ENCODE measurements around the gene RPN1. TPM values are rescaled to one million over a fixed set of nuclear protein-coding genes. Genes with fewer than 3 reads are reported as not detected.

RPN1 gene
- total and polyA plus RNA-seq, 10 of the 15 experiments (the other 5 are each of a cell fraction or from before 2014, with no cell fraction given): 56.1 to 266 (median 157) TPM

GRCh38 chr3:128617557-128618397, 32.8 kb downstream of the RPN1 start (continued):
- no peak for TF ChIP-seq ZNF24 (IDR thresholded peaks at IDR 0.05)
- no peak for TF ChIP-seq KAT2A (conservative IDR thresholded peaks at IDR 0.05; ENCODE audit: control insufficient read depth, low read depth, low read length)
- TF ChIP-seq RCOR1 (conservative IDR thresholded peaks at IDR 0.05; ENCODE audit: low read depth, low read length): no peak
- peak; percentile 26 for TF ChIP-seq RELA (IDR thresholded peaks at IDR 0.05; ENCODE audit: borderline replicate concordance, partially characterized antibody)
- peak; percentile 92; the same call in 1 of the 2 replicates for TF ChIP-seq RB1 (IDR thresholded peaks at IDR 0.05; ENCODE audit: borderline replicate concordance)
- TF ChIP-seq, protein P1, sequence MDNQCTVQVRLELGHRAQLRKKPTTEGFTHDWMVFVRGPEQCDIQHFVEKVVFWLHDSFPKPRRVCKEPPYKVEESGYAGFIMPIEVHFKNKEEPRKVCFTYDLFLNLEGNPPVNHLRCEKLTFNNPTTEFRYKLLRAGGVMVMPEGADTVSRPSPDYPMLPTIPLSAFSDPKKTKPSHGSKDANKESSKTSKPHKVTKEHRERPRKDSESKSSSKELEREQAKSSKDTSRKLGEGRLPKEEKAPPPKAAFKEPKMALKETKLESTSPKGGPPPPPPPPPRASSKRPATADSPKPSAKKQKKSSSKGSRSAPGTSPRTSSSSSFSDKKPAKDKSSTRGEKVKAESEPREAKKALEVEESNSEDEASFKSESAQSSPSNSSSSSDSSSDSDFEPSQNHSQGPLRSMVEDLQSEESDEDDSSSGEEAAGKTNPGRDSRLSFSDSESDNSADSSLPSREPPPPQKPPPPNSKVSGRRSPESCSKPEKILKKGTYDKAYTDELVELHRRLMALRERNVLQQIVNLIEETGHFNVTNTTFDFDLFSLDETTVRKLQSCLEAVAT (IDR thresholded peaks at IDR 0.05): 0 out of 2 replicates have a peak, but pooled peaks have one; percentile 24
- no peak for TF ChIP-seq CBFB (IDR thresholded peaks at IDR 0.05; ENCODE audit: low read depth)
- TF ChIP-seq, protein P2, sequence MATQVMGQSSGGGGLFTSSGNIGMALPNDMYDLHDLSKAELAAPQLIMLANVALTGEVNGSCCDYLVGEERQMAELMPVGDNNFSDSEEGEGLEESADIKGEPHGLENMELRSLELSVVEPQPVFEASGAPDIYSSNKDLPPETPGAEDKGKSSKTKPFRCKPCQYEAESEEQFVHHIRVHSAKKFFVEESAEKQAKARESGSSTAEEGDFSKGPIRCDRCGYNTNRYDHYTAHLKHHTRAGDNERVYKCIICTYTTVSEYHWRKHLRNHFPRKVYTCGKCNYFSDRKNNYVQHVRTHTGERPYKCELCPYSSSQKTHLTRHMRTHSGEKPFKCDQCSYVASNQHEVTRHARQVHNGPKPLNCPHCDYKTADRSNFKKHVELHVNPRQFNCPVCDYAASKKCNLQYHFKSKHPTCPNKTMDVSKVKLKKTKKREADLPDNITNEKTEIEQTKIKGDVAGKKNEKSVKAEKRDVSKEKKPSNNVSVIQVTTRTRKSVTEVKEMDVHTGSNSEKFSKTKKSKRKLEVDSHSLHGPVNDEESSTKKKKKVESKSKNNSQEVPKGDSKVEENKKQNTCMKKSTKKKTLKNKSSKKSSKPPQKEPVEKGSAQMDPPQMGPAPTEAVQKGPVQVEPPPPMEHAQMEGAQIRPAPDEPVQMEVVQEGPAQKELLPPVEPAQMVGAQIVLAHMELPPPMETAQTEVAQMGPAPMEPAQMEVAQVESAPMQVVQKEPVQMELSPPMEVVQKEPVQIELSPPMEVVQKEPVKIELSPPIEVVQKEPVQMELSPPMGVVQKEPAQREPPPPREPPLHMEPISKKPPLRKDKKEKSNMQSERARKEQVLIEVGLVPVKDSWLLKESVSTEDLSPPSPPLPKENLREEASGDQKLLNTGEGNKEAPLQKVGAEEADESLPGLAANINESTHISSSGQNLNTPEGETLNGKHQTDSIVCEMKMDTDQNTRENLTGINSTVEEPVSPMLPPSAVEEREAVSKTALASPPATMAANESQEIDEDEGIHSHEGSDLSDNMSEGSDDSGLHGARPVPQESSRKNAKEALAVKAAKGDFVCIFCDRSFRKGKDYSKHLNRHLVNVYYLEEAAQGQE (IDR thresholded peaks at IDR 0.05; ENCODE audit: low read depth, low read length): no peak
- peak; percentile 64; the same call in 1 of the 2 replicates for TF ChIP-seq POLR2AphosphoS2 (IDR thresholded peaks at IDR 0.05; ENCODE audit: low read depth, low read length)
- peak; percentile 78 for TF ChIP-seq CREM (IDR thresholded peaks at IDR 0.05; ENCODE audit: low read depth)
- no peak for TF ChIP-seq ESRRA (IDR thresholded peaks at IDR 0.05; ENCODE audit: low read length)
- TF ChIP-seq, protein P3, sequence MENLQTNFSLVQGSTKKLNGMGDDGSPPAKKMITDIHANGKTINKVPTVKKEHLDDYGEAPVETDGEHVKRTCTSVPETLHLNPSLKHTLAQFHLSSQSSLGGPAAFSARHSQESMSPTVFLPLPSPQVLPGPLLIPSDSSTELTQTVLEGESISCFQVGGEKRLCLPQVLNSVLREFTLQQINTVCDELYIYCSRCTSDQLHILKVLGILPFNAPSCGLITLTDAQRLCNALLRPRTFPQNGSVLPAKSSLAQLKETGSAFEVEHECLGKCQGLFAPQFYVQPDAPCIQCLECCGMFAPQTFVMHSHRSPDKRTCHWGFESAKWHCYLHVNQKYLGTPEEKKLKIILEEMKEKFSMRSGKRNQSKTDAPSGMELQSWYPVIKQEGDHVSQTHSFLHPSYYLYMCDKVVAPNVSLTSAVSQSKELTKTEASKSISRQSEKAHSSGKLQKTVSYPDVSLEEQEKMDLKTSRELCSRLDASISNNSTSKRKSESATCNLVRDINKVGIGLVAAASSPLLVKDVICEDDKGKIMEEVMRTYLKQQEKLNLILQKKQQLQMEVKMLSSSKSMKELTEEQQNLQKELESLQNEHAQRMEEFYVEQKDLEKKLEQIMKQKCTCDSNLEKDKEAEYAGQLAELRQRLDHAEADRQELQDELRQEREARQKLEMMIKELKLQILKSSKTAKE (IDR thresholded peaks at IDR 0.05; ENCODE audit: low read depth, poor library complexity, severe bottlenecking): peak; percentile 46
- no peak for TF ChIP-seq KLF5 (IDR thresholded peaks at IDR 0.05; ENCODE audit: partially characterized antibody)
- no peak for TF ChIP-seq ZSCAN29 (IDR thresholded peaks at IDR 0.05)
- TF ChIP-seq ZNF592 (IDR thresholded peaks at IDR 0.05): 0 out of 2 replicates have a peak, but pooled peaks have one; percentile 74
- no peak for TF ChIP-seq FOXM1 (IDR thresholded peaks at IDR 0.05; ENCODE audit: low read depth, low read length)
- no peak for TF ChIP-seq EP300 (IDR thresholded peaks at IDR 0.05; ENCODE audit: borderline replicate concordance in 1 of 2, control insufficient read depth in 1 of 2, low read depth in 2 of 2, low read length in 2 of 2)

All from GM12878 (cell line).